B cell (primary cell): ENCODE measurements around the gene GAREM2. TPM values are rescaled to one million over a fixed set of nuclear protein-coding genes. Genes with fewer than 3 reads are reported as not detected.

ENCODE experiments used
- ATAC-seq: fragments of 200-7000 bp; cut with Tn5 transposase; one replicate; pipeline ENCODE4 v1.10.0; 2021; ENCODE audit warnings: low read depth, mild to moderate bottlenecking, moderate number of reproducible peaks, moderate library complexity
- CTCF ChIA-PET: fragments of 350-600 bp; sonication (Branson Sonifier 250); formaldehyde crosslinking; loops from one replicate; lab custom pipeline; 2021; ENCODE audit warnings: antibody characterized with exemption, inconsistent platforms; lab: Charles Lee
- POLR2A ChIA-PET: fragments of 350-600 bp; sonication (Branson Sonifier 250); formaldehyde crosslinking; loops from one replicate; lab custom pipeline; 2021; ENCODE audit warnings: antibody characterized with exemption; lab: Charles Lee
- DNase-seq: peaks from one replicate; pipeline ENCODE4 v3.0.0; 2013
- H2AFZ ChIP-seq: 2 replicates; pipeline ENCODE4 v1.6.1; 2012; ENCODE audit warnings: mild to moderate bottlenecking, low read depth, low read length; ENCODE audit not compliant: insufficient read depth, poor library complexity, severe bottlenecking
- H3K27ac ChIP-seq, 2 donors: 1 replicate in 1 of 2; 2 replicates in 1 of 2; pipeline ENCODE4 v1.5.1; 2012 to 2013; ENCODE audit warnings: low read length in 2 of 2, mild to moderate bottlenecking in 2 of 2, moderate library complexity in 1 of 2
- H3K27me3 ChIP-seq, 4 experiments: fragments of 200-600 bp in 1 of 4; sonication (generic) in 1 of 4; replicated peaks in 1 of 4; 1 replicate in 2 of 4; 2 replicates in 2 of 4; pipeline versions ENCODE4 v1.6.1 to v1.7.0; 2013 to 2016; ENCODE audit warnings: low read length in 3 of 4, mild to moderate bottlenecking in 2 of 4, mixed read lengths in 1 of 4, moderate library complexity in 1 of 4; ENCODE audit not compliant: insufficient read depth in 4 of 4, control insufficient read depth in 3 of 4; ENCODE audit errors: control extremely low read depth in 1 of 4
- H3K36me3 ChIP-seq, 2 experiments: replicated peaks in 1 of 2; 1 replicate in 1 of 2; 2 replicates in 1 of 2; pipeline versions ENCODE4 v1.6.1 to v1.7.1; 2013; ENCODE audit warnings: low read length in 1 of 2; ENCODE audit not compliant: insufficient read depth in 2 of 2, control insufficient read depth in 1 of 2; ENCODE audit errors: control extremely low read depth in 1 of 2, extremely low read depth in 1 of 2
- H3K4me1 ChIP-seq, 2 donors: fragments of 200-600 bp in 1 of 2; sonication (generic) in 1 of 2; 1 replicate in 1 of 2; 2 replicates in 1 of 2; pipeline versions ENCODE4 v1.5.1 to v1.6.1; 2013 to 2017; ENCODE audit warnings: low read length in 2 of 2; ENCODE audit not compliant: control insufficient read depth in 2 of 2, insufficient read depth in 2 of 2
- H3K4me2 ChIP-seq: replicated peaks from 2 replicates; pipeline ENCODE3; 2012; ENCODE audit warnings: mild to moderate bottlenecking, low read depth, low read length; ENCODE audit not compliant: poor library complexity, severe bottlenecking
- H3K4me3 ChIP-seq, 5 experiments: fragments of 200-600 bp in 1 of 5; sonication (generic) in 1 of 5; 1 replicate in 3 of 5; 2 replicates in 2 of 5; pipeline versions ENCODE4 v1.5.1 to v1.7.0; 2011 to 2016; ENCODE audit warnings: low read length in 4 of 5, mild to moderate bottlenecking in 4 of 5, low read depth in 2 of 5, control low read depth in 1 of 5, moderate library complexity in 1 of 5; ENCODE audit not compliant: insufficient read depth in 1 of 5; ENCODE audit errors: control extremely low read depth in 1 of 5, extremely low read depth in 1 of 5
- H3K79me2 ChIP-seq: fragments of 200-600 bp; sonication (generic); one replicate; pipeline ENCODE4 v1.6.0; 2016; ENCODE audit warnings: low read length; ENCODE audit not compliant: control insufficient read depth, insufficient read depth
- H3K9ac ChIP-seq: fragments of 200-600 bp; sonication (generic); 2 replicates; pipeline ENCODE4 v1.6.1; 2017; ENCODE audit warnings: mild to moderate bottlenecking, low read length, moderate library complexity
- H3K9me3 ChIP-seq, 3 donors: one replicate each; pipeline versions ENCODE4 v1.6.1 to v1.7.1; 2013; ENCODE audit warnings: low read length in 2 of 3; ENCODE audit not compliant: control insufficient read depth in 2 of 3, insufficient read depth in 1 of 3; ENCODE audit errors: control extremely low read depth in 1 of 3
- H4K20me1 ChIP-seq: 2 replicates; pipeline ENCODE4 v1.6.0; 2012; ENCODE audit warnings: mild to moderate bottlenecking, low read length; ENCODE audit not compliant: insufficient read depth, control insufficient read depth, poor library complexity, severe bottlenecking
- H3K27ac Mint-ChIP-seq: one replicate; pipeline ENCODE4 v1.8.0; 2021; ENCODE audit warnings: mixed read lengths
- H3K27me3 Mint-ChIP-seq: one replicate; pipeline ENCODE4 v1.8.0; 2021; ENCODE audit warnings: mixed read lengths
- H3K4me1 Mint-ChIP-seq: one replicate; pipeline ENCODE4 v1.8.0; 2021; ENCODE audit warnings: mixed read lengths
- H3K4me3 Mint-ChIP-seq: one replicate; pipeline ENCODE4 v1.8.0; 2021; ENCODE audit warnings: mixed read lengths
- H3K9me3 Mint-ChIP-seq: one replicate; pipeline ENCODE4 v1.8.0; 2022; ENCODE audit warnings: mixed read lengths; ENCODE audit not compliant: insufficient read depth
- EZH2 ChIP-seq: IDR thresholded peaks from 2 replicates; pipeline ENCODE4 v1.6.1; 2012; ENCODE audit warnings: borderline replicate concordance, low read depth, mild to moderate bottlenecking, moderate library complexity, low read length; ENCODE audit not compliant: insufficient read depth, poor library complexity, severe bottlenecking
- WGBS: methylation state at CpG from one replicate; pipeline ENCODE4 v1.1.5; 2013; ENCODE audit warnings: missing lambda C conversion rate; ENCODE audit not compliant: insufficient coverage; 5-methylcytosine and 5-hydroxymethylcytosine counted together
- intact Hi-C: fragments of 100-400 bp; cut with micrococcal nuclease; formaldehyde crosslinking; loops from one replicate; pipeline ENCODE4 v1.10.0; 2022
- polyA plus RNA-seq: library from polyadenylated mRNA; depleted of rRNA; stranded (reverse); fragments of >200 nt; gene quantifications from 2 replicates; pipeline ENCODE4 v1.2.3, GENCODE V29; 2012
- total RNA-seq, 2 donors: library from RNA; stranded (reverse); fragments of 120-200 nt in 1 of 2; gene quantifications; 1 replicate in 1 of 2; 2 replicates in 1 of 2; pipeline versions ENCODE4 v1.2.3 to v1.2.4, GENCODE V29; 2013 to 2022
- TF ChIP-seq, protein P1 (sequence below): fragments of 200-600 bp; IDR thresholded peaks from one replicate; pipeline ENCODE4 v1.8.0; 2022; ENCODE audit warnings: antibody characterized with exemption, mild to moderate bottlenecking

Gene GAREM2
- total and polyA plus RNA-seq, 2 donors (not counting 1 experiment from before 2014, with no cell fraction given) = 0.27 to 1.7 TPM

DNA sequence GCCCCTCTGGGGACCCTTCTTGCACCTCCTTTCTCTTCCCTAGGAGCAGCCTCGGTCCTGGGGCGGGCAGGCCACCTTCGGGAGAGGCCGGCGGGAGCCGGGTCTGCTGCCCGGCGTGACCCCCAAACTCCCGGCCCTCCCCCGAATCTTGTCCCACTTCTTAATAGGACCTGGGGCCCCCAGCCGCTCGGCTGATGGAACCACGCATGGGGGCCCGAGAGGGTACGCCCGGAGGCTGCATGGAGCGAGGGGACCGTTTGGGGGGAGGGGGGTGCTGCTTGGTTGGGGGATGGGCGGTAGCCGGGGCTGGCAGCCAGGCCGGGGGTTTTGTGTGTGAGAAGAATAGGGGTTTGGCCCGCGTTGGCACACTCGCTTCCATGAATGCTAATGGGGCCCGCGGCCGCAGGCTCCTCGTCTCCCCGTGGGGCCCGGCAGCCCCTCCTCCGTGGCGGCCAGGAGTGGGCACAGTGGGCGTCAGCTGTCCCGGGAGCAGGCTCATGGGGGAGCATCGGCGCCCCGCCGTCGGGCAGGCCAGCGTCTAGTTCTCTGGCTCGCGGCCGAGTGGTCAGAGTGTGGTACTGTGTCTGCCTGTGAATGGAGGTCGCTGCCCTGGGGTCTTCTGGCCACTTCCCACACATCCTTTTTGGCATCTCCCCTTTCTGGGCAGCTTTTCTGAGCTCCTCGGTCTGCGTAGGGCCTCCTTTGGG lies 1.0 kb downstream of the GAREM2 start:
- H3K27me3 ChIP-seq = peaks cover 0 to 60% (median 22%) of the 10 kb centered on the region in 4 experiments
- no peak overlapping the region for H3K27ac ChIP-seq
- DNase-seq (peak; percentile 27), ATAC-seq (no peak)
- Mint-ChIP-seq H3K27ac (no peak overlapping the region), H3K4me1 (peaks cover 14% of the 10 kb centered on the region), H3K27me3 (peaks cover 39% of the 10 kb centered on the region), H3K4me3 (peak overlapping the region; percentile 82), H3K9me3 (no peaks in the 10 kb centered on the region)
- H3K4me2 ChIP-seq = peak overlapping the region; percentile 91
- ChIA-PET CTCF (interaction anchor here (2.6 kb wide), 1 partner anchor 11 kb away, joined by 9 read pairs; no protein-coding TSS in a partner anchor), POLR2A (no interaction called here)
- TF ChIP-seq EZH2 = peak; percentile 33
- TF ChIP-seq, protein P1, sequence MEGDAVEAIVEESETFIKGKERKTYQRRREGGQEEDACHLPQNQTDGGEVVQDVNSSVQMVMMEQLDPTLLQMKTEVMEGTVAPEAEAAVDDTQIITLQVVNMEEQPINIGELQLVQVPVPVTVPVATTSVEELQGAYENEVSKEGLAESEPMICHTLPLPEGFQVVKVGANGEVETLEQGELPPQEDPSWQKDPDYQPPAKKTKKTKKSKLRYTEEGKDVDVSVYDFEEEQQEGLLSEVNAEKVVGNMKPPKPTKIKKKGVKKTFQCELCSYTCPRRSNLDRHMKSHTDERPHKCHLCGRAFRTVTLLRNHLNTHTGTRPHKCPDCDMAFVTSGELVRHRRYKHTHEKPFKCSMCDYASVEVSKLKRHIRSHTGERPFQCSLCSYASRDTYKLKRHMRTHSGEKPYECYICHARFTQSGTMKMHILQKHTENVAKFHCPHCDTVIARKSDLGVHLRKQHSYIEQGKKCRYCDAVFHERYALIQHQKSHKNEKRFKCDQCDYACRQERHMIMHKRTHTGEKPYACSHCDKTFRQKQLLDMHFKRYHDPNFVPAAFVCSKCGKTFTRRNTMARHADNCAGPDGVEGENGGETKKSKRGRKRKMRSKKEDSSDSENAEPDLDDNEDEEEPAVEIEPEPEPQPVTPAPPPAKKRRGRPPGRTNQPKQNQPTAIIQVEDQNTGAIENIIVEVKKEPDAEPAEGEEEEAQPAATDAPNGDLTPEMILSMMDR = no peak
- 42% methylated on average over 39 of the region's 46 CpGs for WGBS
- peak overlapping the region in 2 of 5 experiments; percentile 45 to 50 for H3K4me3 ChIP-seq
- H2AFZ ChIP-seq = peak overlapping the region; percentile 60
- H3K4me1 ChIP-seq = peaks cover 19 to 25% of the 10 kb centered on the region in 2 donors
- H4K20me1 ChIP-seq = no peaks in the 10 kb centered on the region
- no peaks in the 10 kb centered on the region for H3K36me3 ChIP-seq
- no peaks in the 10 kb centered on the region for H3K79me2 ChIP-seq
- intact Hi-C loops = no loop called here
- peaks cover 0 to 16% (median 0%) of the 10 kb centered on the region in 3 donors for H3K9me3 ChIP-seq
- H3K9ac ChIP-seq = peak overlapping the region; percentile 60
